Measurements from ENCODE around the gene CLDN1. TPM values are rescaled to one million over a fixed set of nuclear protein-coding genes. Genes with fewer than 3 reads are reported as not detected.

CLDN1 gene
- total and polyA plus RNA-seq, 10 of the 15 experiments (the other 5 are each of a cell fraction or from before 2014, with no cell fraction given) = 3.4 to 22.8 (median 8.5) TPM

GRCh38 chr3:190330936-190331734 is 8.9 kb upstream of the CLDN1 start (continued):
- no peak for TF ChIP-seq ZNF687 (IDR thresholded peaks at IDR 0.05)
- TF ChIP-seq RFX5 (IDR thresholded peaks at IDR 0.05; ENCODE audit: low read depth, low read length) = no peak
- no peak for TF ChIP-seq CBFB (IDR thresholded peaks at IDR 0.05; ENCODE audit: low read depth)
- no peak for TF ChIP-seq KLF5 (IDR thresholded peaks at IDR 0.05; ENCODE audit: partially characterized antibody)
- no peak for TF ChIP-seq BCL11A (IDR thresholded peaks at IDR 0.05; ENCODE audit: low read depth, low read length)
- TF ChIP-seq RBBP5 (conservative IDR thresholded peaks at IDR 0.05) = no peak
- no peak for TF ChIP-seq HDGF (IDR thresholded peaks at IDR 0.05)
- no peak for TF ChIP-seq NR2C1 (IDR thresholded peaks at IDR 0.05)

DNA sequence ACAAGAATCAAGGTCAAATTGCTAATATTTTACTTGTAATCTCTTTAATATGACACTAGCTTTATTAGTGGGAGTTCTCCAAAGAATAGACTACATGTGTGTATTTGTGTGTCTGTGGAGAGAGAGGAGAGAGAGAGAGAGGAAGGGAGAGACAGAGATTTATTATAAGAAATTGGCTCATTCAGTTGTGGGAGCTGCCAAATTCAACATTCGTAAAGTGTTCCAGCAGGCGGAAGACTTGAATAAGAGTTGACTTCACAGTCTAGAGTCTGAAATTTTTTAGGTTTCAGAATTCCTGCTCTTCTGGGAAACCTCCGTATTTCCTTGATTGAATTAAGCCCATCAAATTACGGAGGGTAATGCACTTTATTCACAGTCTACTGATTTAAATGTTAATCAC is 4.7 kb upstream of the CLDN1 start:
- TF ChIP-seq EP300 (IDR thresholded peaks at IDR 0.05; ENCODE audit: borderline replicate concordance in 1 of 2, control insufficient read depth in 1 of 2, low read depth in 2 of 2, low read length in 2 of 2) = no peak
- no peak for TF ChIP-seq CREM (IDR thresholded peaks at IDR 0.05; ENCODE audit: low read depth)
- TF ChIP-seq EED (IDR thresholded peaks at IDR 0.05; ENCODE audit: low read depth) = no peak
- no peak for TF ChIP-seq NFXL1 (IDR thresholded peaks at IDR 0.05; ENCODE audit: borderline replicate concordance)
- CTCF ChIA-PET = interaction anchor here (1.1 to 7.1 kb wide), 5 partner anchors 13 to 366 kb away, joined by 3 to 80 read pairs (median 7); no protein-coding TSS in a partner anchor
- Histone ChIP-seq H3K9ac (ENCODE audit: control insufficient read depth, insufficient read depth, low read length) (no peak overlapping the region), H3K79me2 (ENCODE audit: control insufficient read depth, insufficient read depth, low read length) (no peaks in the 10 kb centered on the region), H4K20me1 (ENCODE audit: control insufficient read depth, insufficient read depth) (no peaks in the 10 kb centered on the region), H3K36me3 (ENCODE audit: control insufficient read depth in 2 of 2, insufficient read depth in 2 of 2, low read length in 1 of 2) (no peaks in the 10 kb centered on the region), H3K4me1 (ENCODE audit: control insufficient read depth, insufficient read depth, low read length) (no peaks in the 10 kb centered on the region), H3K27ac (ENCODE audit: control insufficient read depth, insufficient read depth) (no peak overlapping the region), H3K4me2 (ENCODE audit: control insufficient read depth, insufficient read depth) (no peak overlapping the region), H3K9me3 (replicated peaks; ENCODE audit: control insufficient read depth, insufficient read depth, low read length) (no peaks in the 10 kb centered on the region), H2AFZ (ENCODE audit: control insufficient read depth, low read depth, low read length) (no peak overlapping the region), H3K4me3 (no peak overlapping the region), H3K27me3 (replicated peaks in 1 of 2; ENCODE audit: control insufficient read depth in 2 of 2, insufficient read depth in 2 of 2, low read length in 1 of 2) (peaks cover 0 to under 1% of the 10 kb centered on the region in 2 experiments; a peak in 3 of 4 replicates)
- BruUV-seq (replicated peaks) = no TSS peak
- FAIRE-seq = no peak
- POLR2A ChIA-PET = no interaction called here
- intact Hi-C loops (cut with micrococcal nuclease; ENCODE audit: unreplicated experiment) = no loop called here
- SMC1A ChIA-PET (ENCODE audit: uncharacterized antibody, unreplicated experiment) = interaction anchor here (1.3 to 6.0 kb wide), 5 partner anchors 8 to 57 kb away, joined by 4 to 34 read pairs (median 7); no protein-coding TSS in a partner anchor
- no peak for ATAC-seq
- RAD21 ChIA-PET (ENCODE audit: unreplicated experiment) = interaction anchor here (1.6 to 2.4 kb wide), 4 partner anchors 12 to 102 kb away, joined by 3 to 8 read pairs (median 4); no protein-coding TSS in a partner anchor
- in situ Hi-C loops (cut with MboI) = loop anchor here (10.0 kb wide), 1 partner anchor 362 kb away; no protein-coding TSS in a partner anchor
- 86% methylated on average over 4 of the region's 4 CpGs for WGBS (ENCODE audit: insufficient coverage, insufficient replicate concordance, low lambda C conversion rate, missing lambda C conversion rate)
- no peak for DNase-seq (ENCODE audit: low read depth, low spot score)

Measured in GM12878 (cell line).